Brain pericyte (primary cell): Measurements from ENCODE around the gene PCDH19.
"Not testable (repeated sequence)": the region's sequence is repeated elsewhere in the genome, so short reads cannot be mapped to it uniquely, and the experiment has no call there.

Experiments
- DNase-seq: peaks from one replicate; pipeline ENCODE4 v3.0.0-alpha.2; 2012; ENCODE audit warnings: low read depth, low spot score

PCDH19 gene, protein sequence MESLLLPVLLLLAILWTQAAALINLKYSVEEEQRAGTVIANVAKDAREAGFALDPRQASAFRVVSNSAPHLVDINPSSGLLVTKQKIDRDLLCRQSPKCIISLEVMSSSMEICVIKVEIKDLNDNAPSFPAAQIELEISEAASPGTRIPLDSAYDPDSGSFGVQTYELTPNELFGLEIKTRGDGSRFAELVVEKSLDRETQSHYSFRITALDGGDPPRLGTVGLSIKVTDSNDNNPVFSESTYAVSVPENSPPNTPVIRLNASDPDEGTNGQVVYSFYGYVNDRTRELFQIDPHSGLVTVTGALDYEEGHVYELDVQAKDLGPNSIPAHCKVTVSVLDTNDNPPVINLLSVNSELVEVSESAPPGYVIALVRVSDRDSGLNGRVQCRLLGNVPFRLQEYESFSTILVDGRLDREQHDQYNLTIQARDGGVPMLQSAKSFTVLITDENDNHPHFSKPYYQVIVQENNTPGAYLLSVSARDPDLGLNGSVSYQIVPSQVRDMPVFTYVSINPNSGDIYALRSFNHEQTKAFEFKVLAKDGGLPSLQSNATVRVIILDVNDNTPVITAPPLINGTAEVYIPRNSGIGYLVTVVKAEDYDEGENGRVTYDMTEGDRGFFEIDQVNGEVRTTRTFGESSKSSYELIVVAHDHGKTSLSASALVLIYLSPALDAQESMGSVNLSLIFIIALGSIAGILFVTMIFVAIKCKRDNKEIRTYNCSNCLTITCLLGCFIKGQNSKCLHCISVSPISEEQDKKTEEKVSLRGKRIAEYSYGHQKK (N-terminal part only)

GRCh38 chrX:100409610-100410590 lies at the start of gene PCDH19:
PCDH19 (minus strand) TSS chrX:100410273; CDS start chrX:100408597, 1,676 bp downstream.
- no peak for DNase-seq

GRCh38 chrX:100449696-100450608 lies 39.9 kb upstream of the PCDH19 start:
- DNase-seq, result no peak

GRCh38 chrX:100447655-100448397 lies 37.8 kb upstream of the PCDH19 start:
- DNase-seq, result no peak

DNA sequence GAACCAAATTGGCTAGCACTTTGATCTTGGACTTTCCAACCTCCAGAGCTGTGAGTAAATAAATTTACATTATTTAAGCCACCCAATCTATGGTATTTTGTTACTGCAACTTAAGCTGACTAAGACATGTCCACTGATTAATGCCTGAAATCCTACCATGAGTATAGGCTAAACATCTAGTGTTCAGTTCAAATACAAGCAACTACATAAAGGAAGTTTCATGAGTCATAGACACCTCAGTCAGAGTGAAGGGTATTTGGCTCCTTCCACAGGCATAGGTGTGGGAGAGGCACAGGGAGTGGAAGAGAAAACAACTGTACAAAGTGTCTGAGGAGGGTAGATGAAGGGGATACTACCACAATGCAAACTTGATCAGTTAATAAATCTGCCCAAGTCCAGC lies 35.5 kb upstream of the PCDH19 start:
- DNase-seq, result no peak

GRCh38 chrX:100441321-100441720 lies 31.2 kb upstream of the PCDH19 start:
- DNase-seq, result not testable (repeated sequence)

GRCh38 chrX:100440006-100440405 lies 29.9 kb upstream of the PCDH19 start:
- no peak for DNase-seq

DNA sequence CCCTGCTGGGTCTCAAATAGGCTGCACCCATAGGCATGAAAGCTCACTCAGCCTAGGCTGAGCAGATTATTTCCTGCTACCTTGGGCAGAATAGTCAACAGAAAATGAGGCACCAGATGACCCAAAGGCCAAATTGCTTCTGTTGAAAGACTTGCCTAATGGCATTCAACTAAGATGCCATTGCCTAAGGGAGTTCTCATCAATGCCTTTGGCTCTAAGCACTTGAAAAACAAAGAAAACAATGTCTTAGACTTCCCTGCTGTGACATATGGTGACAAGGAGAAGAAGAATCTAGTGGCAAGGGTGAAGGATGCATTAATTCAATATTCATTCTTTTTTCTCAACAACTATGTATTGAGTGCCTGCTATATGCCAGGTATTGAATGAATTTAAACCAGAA lies 25.7 kb upstream of the PCDH19 start:
- DNase-seq, result no peak

DNA sequence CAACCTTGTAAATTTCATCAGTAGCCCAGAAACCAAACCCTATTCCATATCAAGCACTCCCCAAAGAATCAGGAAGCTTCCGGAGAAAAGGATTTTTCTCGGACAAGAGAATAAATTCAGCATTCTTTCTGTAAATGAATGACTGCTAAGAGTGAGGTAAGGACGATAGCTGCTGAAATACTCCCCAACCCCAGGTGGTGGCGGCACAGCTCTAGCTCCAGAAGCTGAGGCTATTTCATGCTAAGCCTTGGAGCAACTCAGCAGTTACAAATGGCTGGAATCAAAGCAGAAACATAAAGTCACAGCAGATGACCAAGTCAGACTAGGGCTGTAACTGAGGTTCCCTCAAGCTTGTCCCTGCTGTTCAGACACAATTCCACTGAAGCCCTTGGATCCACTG lies 13.9 kb upstream of the PCDH19 start:
- DNase-seq, result no peak

GRCh38 chrX:100418556-100418955 lies 8.5 kb upstream of the PCDH19 start:
- no peak for DNase-seq

DNA sequence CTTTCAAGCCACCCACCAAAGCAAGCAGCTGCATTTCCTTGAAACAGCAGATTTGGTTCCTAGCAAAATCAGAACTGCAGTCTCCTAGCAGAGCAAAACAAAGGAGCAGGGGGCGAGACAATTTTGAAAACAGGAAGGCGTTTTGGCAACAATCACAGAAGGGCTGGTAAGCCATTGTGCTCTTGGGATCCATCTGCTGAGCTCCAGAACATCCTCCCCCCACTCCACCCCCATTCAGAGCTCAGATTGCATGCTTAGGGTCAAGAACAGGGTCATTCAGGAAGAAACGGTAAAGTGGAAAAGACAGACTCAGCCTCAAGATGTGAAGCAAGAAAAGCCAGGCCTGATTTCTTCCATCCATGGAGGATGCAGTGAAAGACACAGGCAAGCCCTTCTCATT lies 7.6 kb upstream of the PCDH19 start:
- no peak for DNase-seq

DNA sequence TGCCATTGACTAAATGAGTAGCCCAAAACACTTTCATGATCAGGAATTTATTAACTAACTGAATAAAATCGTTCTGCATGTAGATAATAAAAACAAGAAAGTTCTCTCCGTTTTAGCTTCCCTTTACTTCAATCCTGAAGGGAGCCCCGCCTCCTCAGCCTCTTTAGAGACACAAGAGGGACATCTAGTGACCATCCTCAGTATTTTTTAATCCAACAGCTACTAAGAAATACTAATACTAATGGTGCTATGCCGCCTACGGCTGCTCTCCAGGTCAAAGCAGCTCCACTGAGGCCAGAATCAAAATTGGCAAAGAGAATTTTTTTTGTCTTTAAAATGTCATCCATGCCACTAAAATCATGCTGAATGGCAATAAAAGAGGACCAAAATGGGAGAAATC lies 3.2 kb upstream of the PCDH19 start:
- no peak for DNase-seq

DNA sequence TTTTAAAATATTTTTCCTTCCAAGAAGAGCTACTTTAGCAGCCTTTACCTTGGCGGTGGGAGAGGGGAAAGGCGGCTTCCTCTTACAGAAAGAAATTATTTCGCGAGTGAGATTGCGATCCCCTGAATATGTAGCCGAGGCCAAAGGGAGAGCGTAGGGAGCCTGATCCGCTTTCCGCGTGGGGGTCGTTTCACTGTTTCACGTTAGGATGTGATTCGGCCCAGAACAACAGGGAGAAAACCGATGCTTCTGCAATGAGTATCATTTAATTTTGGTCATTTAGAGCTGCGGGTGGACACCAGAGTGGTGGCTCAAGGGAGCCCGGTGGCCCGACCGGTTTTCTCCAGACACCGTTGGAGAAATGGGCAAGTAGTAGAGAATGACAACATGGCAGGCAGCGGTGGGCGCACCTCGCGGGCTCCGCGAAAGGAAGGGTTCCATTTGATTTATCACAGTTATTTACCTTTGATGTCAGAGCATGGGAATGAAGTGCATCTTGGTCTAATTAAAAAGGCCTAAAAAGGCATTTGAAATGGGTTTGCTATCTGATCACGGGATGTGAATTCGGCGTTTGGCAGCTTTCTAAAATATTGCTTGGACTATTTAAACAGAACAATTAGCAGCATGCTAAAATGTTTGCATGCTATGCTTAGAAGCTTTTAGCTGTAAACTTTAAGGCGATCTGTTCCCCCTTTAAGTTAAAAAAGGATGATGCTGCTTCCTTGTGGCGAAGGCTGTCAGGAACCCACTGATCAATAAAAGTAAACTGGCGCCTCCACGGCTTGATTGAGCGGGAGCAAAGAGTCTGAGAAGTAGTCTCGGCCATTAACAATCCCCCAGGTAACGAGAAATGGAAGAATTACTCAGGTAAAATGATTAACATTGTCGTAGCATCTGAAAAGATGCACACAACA lies 2.0 kb upstream of the PCDH19 start:
- no peak for DNase-seq

GRCh38 chrX:100410901-100411801 lies 1.1 kb upstream of the PCDH19 start:
- no peak for DNase-seq

DNA sequence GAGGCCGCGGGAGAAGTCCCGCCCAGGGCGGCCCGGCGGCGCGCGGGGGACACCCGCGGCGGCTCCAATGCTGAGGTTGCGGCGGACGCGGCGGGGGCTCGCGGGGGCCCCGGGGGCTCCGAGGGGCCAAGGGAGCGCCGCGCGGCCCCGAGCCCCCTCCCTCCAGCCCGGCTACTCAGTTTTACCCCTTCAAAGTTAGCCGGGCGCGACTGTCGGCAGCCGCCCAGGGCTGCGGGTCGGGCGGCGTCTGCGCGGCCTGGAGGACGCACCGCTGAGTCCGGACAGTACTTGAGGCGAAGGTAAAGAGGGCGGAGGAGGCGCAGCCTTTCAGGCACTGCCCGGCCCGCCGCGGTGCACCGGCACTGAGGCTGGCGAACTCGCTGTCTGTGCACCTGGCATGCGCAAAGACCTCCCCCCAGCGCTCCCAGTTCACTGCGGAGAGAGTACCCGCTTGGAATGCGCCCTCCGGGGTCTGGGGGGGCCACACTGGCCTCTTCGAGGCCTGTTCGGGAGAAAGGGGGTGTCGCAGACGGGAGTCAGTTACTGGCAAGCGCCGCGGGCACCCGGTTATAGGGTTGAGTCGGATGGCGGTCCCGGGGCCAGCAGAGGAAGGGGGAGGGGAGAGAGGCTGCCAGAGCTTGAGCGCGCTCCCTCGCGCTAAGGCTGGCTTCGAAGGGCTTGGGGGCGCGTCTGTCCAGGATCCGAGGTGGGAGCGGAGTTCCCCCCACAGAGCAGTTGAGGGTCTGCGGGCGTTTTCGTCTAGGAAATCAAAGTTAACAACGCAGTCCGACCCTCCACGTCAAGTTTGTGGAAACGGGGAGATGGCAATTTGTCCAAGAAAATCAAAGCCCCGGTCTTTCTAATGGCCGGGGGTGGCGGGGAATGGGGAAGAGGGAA lies 1.1 kb downstream of the PCDH19 start:
- DNase-seq, result no peak

- DNase-seq, result no peak
Observed at GRCh38 chrX:100407784-100408712, 2.0 kb downstream of the PCDH19 start.
